HepG2 (cell line): ENCODE results near the gene TMEM131. TPM values are rescaled to one million over a fixed set of nuclear protein-coding genes. Genes with fewer than 3 reads are reported as not detected.

Experiments
- DNMT3B ChIP-seq: conservative IDR thresholded peaks from 2 replicates; pipeline ENCODE4 v1.6.1; 2016; ENCODE audit warnings: missing biosample characterization, control low read depth
- FOXC1 ChIP-seq: sonication (generic); formaldehyde crosslinking; IDR thresholded peaks from 2 replicates; pipeline ENCODE4 v1.8.0; 2022; ENCODE audit warnings: mild to moderate bottlenecking, missing genetic modification reagents, borderline replicate concordance
- FOXM1 ChIP-seq: sonication (generic); formaldehyde crosslinking; IDR thresholded peaks from 2 replicates; pipeline ENCODE4 v1.5.0; 2020; ENCODE audit warnings: missing genetic modification reagents
- GZF1 ChIP-seq: sonication (generic); formaldehyde crosslinking; IDR thresholded peaks from 2 replicates; pipeline ENCODE4 v1.5.1; 2020; ENCODE audit warnings: mild to moderate bottlenecking, missing genetic modification reagents
- KDM2A ChIP-seq: sonication (generic); formaldehyde crosslinking; IDR thresholded peaks from 2 replicates; pipeline ENCODE4 v1.4.0; 2020; ENCODE audit warnings: low read depth, missing genetic modification reagents, borderline replicate concordance
- KLF6 ChIP-seq: IDR thresholded peaks from 2 replicates; pipeline ENCODE4 v1.8.0; 2016; ENCODE audit warnings: missing biosample characterization, missing genetic modification reagents
- MATR3 ChIP-seq: sonication (generic); formaldehyde crosslinking; IDR thresholded peaks from 2 replicates; pipeline ENCODE4 v1.4.0; 2020; ENCODE audit warnings: missing genetic modification reagents
- MEF2D ChIP-seq: sonication (generic); formaldehyde crosslinking; IDR thresholded peaks from 2 replicates; pipeline ENCODE4 v1.5.1; 2020; ENCODE audit warnings: mild to moderate bottlenecking, missing genetic modification reagents
- NR2F6 ChIP-seq, 2 experiments: IDR thresholded peaks; 2 replicates each; pipeline ENCODE4 v1.6.1; 2016; ENCODE audit warnings: antibody characterized with exemption in 1 of 2, mild to moderate bottlenecking in 1 of 2
- RXRB ChIP-seq: IDR thresholded peaks from 2 replicates; pipeline ENCODE4 v1.6.1; 2016; ENCODE audit warnings: borderline replicate concordance, missing genetic modification reagents, missing compliant biosample characterization
- SSRP1 ChIP-seq: IDR thresholded peaks from 2 replicates; pipeline ENCODE4 v1.6.1; 2016; ENCODE audit warnings: control low read depth
- YEATS2 ChIP-seq: sonication (generic); formaldehyde crosslinking; IDR thresholded peaks from 2 replicates; pipeline ENCODE4 v1.4.0; 2020; ENCODE audit warnings: missing genetic modification reagents, borderline replicate concordance
- YEATS4 ChIP-seq: sonication (generic); formaldehyde crosslinking; IDR thresholded peaks from 2 replicates; pipeline ENCODE4 v1.4.0; 2020; ENCODE audit warnings: missing genetic modification reagents, borderline replicate concordance
- ZNF484 ChIP-seq: sonication (generic); formaldehyde crosslinking; IDR thresholded peaks from 2 replicates; pipeline ENCODE4 v1.5.1; 2020; ENCODE audit warnings: mild to moderate bottlenecking, low read depth, missing genetic modification reagents, borderline replicate concordance
- ZNF547 ChIP-seq: sonication (generic); formaldehyde crosslinking; IDR thresholded peaks from 2 replicates; pipeline ENCODE4 v1.5.1; 2020; ENCODE audit warnings: mild to moderate bottlenecking, missing genetic modification reagents
- ZNF724P ChIP-seq: sonication (generic); formaldehyde crosslinking; IDR thresholded peaks from 2 replicates; pipeline ENCODE4 v1.8.0; 2022; ENCODE audit warnings: missing genetic modification reagents, borderline replicate concordance
- ZNF772 ChIP-seq: sonication (generic); formaldehyde crosslinking; IDR thresholded peaks from 2 replicates; pipeline ENCODE4 v1.5.0; 2020; ENCODE audit warnings: mild to moderate bottlenecking, missing genetic modification reagents
- ZNF777 ChIP-seq: sonication (generic); formaldehyde crosslinking; IDR thresholded peaks from 2 replicates; pipeline ENCODE4 v1.4.0; 2020; ENCODE audit warnings: missing genetic modification reagents
- polyA plus RNA-seq, 8 experiments: library from polyadenylated mRNA; depleted of rRNA in 3 of 8; stranded (reverse) in 7 of 8; unstranded in 1 of 8; fragments of >200 nt; fragmentation: Illumina TruSeq in 4 of 8; extraction: Trizol in 4 of 8; gene quantifications; 2 replicates each; pipeline versions ENCODE4 v1.2.1 to v1.2.3, GENCODE V29; 2011 to 2016; ENCODE audit warnings: low read depth in 4 of 8, missing spikeins in 1 of 8, mixed read lengths in 1 of 8; ENCODE audit not compliant: insufficient read depth in 1 of 8
- total RNA-seq, 5 experiments: library from RNA; depleted of rRNA; stranded (reverse); fragments of >200 nt; fragmentation: Illumina TruSeq; extraction: Trizol; gene quantifications; 2 replicates each; pipeline ENCODE4 v1.2.3, GENCODE V29; 2016; ENCODE audit warnings: low read depth in 1 of 5
- TF ChIP-seq, protein P1 (sequence below): sonication (generic); formaldehyde crosslinking; IDR thresholded peaks from 2 replicates; pipeline ENCODE4 v1.4.0; 2020; ENCODE audit warnings: missing genetic modification reagents, low read depth, mild to moderate bottlenecking, borderline replicate concordance
- TF ChIP-seq, protein P2 (sequence below): sonication (generic); formaldehyde crosslinking; IDR thresholded peaks from 2 replicates; pipeline ENCODE4 v1.8.1; 2023; ENCODE audit warnings: mild to moderate bottlenecking, missing genetic modification reagents, borderline replicate concordance
- TF ChIP-seq, protein P3 (sequence below): sonication (generic); formaldehyde crosslinking; IDR thresholded peaks from 2 replicates; pipeline ENCODE4 v1.8.1; 2022; ENCODE audit warnings: low read depth, mild to moderate bottlenecking, missing genetic modification reagents
- TF ChIP-seq, protein P4 (sequence below): sonication (generic); formaldehyde crosslinking; IDR thresholded peaks from 2 replicates; pipeline ENCODE4 v1.8.1; 2023; ENCODE audit warnings: mild to moderate bottlenecking, missing genetic modification reagents
- TF ChIP-seq, protein P5 (sequence below): sonication (generic); formaldehyde crosslinking; IDR thresholded peaks from 2 replicates; pipeline ENCODE4 v1.4.0; 2020; ENCODE audit warnings: mild to moderate bottlenecking, missing genetic modification reagents

TMEM131 gene
- total and polyA plus RNA-seq, 2 of the 13 experiments (the other 11 are each of a cell fraction or from before 2014, with no cell fraction given): 17.9 to 19.5 TPM

DNA sequence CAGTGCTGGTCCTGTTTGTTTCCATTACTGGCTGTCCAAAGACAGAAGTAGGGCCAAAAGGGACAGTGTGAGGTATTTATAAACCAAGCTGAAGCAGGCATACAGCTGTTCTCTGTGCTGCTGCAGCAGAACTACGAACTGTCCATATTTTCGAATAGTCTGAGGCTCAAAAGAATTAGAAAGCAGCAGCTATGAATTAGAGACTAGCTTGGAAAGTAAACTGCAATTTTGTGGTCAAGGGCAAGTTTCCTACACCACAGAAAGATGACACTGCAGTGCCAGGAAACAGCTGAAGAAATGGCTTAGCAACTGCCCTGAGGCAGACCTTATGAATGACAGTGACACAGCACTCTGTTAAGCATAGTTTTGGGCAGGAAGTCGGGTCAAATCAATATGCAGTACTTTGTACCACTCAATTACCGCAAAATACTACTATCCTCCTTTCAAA is 125.3 kb downstream of the TMEM131 start (continued):
- TF ChIP-seq, protein P1, sequence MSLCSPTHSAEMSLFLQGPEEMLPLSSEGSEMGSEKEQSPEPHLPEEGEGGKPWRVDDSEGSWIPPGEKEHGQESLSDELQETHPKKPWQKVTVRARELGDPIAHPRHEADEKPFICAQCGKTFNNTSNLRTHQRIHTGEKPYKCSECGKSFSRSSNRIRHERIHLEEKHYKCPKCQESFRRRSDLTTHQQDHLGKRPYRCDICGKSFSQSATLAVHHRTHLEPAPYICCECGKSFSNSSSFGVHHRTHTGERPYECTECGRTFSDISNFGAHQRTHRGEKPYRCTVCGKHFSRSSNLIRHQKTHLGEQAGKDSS (CRISPR knock-in tag): no peak
- TF ChIP-seq, protein P2, sequence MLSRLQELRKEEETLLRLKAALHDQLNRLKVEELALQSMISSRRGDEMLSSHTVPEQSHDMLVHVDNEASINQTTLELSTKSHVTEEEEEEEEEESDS (CRISPR knock-in tag): no peak
- TF ChIP-seq ZNF772 (CRISPR knock-in tag) (no peak), ZNF724P (CRISPR knock-in tag) (no peak), KDM2A (CRISPR knock-in tag) (no peak), DNMT3B (CRISPR knock-in tag) (no peak), NR2F6 (IDR thresholded peaks at IDR 0.05) (peak; percentile 51), NR2F6 (CRISPR knock-in tag; IDR thresholded peaks at IDR 0.05) (peak; percentile 67), MEF2D (CRISPR knock-in tag) (no peak), GZF1 (CRISPR knock-in tag) (no peak), FOXC1 (CRISPR knock-in tag) (no peak), MATR3 (CRISPR knock-in tag) (no peak), ZNF547 (CRISPR knock-in tag) (no peak), YEATS2 (no peak), YEATS4 (no peak), ZNF484 (CRISPR knock-in tag) (no peak), SSRP1 (CRISPR knock-in tag) (no peak), ZNF777 (CRISPR knock-in tag) (no peak), KLF6 (CRISPR knock-in tag) (no peak), FOXM1 (CRISPR knock-in tag) (no peak), RXRB (CRISPR knock-in tag) (peak; percentile 56; the same call in 1 of the 2 replicates)
- TF ChIP-seq, protein P3, sequence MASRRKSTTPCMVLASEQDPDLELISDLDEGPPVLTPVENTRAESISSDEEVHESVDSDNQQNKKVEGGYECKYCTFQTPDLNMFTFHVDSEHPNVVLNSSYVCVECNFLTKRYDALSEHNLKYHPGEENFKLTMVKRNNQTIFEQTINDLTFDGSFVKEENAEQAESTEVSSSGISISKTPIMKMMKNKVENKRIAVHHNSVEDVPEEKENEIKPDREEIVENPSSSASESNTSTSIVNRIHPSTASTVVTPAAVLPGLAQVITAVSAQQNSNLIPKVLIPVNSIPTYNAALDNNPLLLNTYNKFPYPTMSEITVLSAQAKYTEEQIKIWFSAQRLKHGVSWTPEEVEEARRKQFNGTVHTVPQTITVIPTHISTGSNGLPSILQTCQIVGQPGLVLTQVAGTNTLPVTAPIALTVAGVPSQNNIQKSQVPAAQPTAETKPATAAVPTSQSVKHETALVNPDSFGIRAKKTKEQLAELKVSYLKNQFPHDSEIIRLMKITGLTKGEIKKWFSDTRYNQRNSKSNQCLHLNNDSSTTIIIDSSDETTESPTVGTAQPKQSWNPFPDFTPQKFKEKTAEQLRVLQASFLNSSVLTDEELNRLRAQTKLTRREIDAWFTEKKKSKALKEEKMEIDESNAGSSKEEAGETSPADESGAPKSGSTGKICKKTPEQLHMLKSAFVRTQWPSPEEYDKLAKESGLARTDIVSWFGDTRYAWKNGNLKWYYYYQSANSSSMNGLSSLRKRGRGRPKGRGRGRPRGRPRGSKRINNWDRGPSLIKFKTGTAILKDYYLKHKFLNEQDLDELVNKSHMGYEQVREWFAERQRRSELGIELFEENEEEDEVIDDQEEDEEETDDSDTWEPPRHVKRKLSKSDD (CRISPR knock-in tag): no peak
- TF ChIP-seq, protein P4, sequence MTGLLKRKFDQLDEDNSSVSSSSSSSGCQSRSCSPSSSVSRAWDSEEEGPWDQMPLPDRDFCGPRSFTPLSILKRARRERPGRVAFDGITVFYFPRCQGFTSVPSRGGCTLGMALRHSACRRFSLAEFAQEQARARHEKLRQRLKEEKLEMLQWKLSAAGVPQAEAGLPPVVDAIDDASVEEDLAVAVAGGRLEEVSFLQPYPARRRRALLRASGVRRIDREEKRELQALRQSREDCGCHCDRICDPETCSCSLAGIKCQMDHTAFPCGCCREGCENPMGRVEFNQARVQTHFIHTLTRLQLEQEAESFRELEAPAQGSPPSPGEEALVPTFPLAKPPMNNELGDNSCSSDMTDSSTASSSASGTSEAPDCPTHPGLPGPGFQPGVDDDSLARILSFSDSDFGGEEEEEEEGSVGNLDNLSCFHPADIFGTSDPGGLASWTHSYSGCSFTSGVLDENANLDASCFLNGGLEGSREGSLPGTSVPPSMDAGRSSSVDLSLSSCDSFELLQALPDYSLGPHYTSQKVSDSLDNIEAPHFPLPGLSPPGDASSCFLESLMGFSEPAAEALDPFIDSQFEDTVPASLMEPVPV: no peak
- TF ChIP-seq, protein P5, sequence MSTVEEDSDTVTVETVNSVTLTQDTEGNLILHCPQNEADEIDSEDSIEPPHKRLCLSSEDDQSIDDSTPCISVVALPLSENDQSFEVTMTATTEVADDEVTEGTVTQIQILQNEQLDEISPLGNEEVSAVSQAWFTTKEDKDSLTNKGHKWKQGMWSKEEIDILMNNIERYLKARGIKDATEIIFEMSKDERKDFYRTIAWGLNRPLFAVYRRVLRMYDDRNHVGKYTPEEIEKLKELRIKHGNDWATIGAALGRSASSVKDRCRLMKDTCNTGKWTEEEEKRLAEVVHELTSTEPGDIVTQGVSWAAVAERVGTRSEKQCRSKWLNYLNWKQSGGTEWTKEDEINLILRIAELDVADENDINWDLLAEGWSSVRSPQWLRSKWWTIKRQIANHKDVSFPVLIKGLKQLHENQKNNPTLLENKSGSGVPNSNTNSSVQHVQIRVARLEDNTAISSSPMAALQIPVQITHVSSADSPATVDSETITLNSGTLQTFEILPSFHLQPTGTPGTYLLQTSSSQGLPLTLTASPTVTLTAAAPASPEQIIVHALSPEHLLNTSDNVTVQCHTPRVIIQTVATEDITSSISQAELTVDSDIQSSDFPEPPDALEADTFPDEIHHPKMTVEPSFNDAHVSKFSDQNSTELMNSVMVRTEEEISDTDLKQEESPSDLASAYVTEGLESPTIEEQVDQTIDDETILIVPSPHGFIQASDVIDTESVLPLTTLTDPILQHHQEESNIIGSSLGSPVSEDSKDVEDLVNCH (CRISPR knock-in tag): no peak
